Endodermal cell (in vitro differentiated cells): ENCODE measurements around the gene GABRB3. TPM values are rescaled to one million over a fixed set of nuclear protein-coding genes. Genes with fewer than 3 reads are reported as not detected.

Source experiments
- DNase-seq: peaks from one replicate; pipeline ENCODE4 v3.0.0-alpha.2; 2017
- H3K27ac ChIP-seq: 2 replicates; pipeline ENCODE4 v1.5.1; 2013; ENCODE audit warnings: mild to moderate bottlenecking, low read depth, low read length, moderate library complexity
- H3K27me3 ChIP-seq: 2 replicates; pipeline ENCODE4 v1.6.1; 2013; ENCODE audit warnings: mild to moderate bottlenecking, low read length, moderate library complexity; ENCODE audit not compliant: insufficient read depth, control insufficient read depth, poor library complexity, severe bottlenecking
- H3K36me3 ChIP-seq: 2 replicates; pipeline ENCODE4 v1.7.0; 2013; ENCODE audit warnings: mild to moderate bottlenecking, low read length, moderate library complexity; ENCODE audit not compliant: control insufficient read depth, insufficient read depth
- H3K4me1 ChIP-seq: one replicate; pipeline ENCODE4 v1.7.0; 2013; ENCODE audit warnings: low read length; ENCODE audit not compliant: control insufficient read depth, insufficient read depth
- H3K4me3 ChIP-seq: 2 replicates; pipeline ENCODE4 v1.5.1; 2013; ENCODE audit warnings: mild to moderate bottlenecking, low read length, moderate library complexity
- H3K9ac ChIP-seq: 2 replicates; pipeline ENCODE4 v1.6.1; 2013; ENCODE audit warnings: mild to moderate bottlenecking, low read length, moderate library complexity; ENCODE audit not compliant: poor library complexity, severe bottlenecking; ENCODE audit errors: extremely low read depth
- H3K9me3 ChIP-seq: 2 replicates; pipeline ENCODE4 v1.6.1; 2013; ENCODE audit warnings: mild to moderate bottlenecking, low read length, moderate library complexity; ENCODE audit not compliant: control insufficient read depth
- H3K27ac Mint-ChIP-seq: 2 replicates; pipeline ENCODE4 v1.8.0; 2020; ENCODE audit warnings: mixed read lengths
- H3K27me3 Mint-ChIP-seq: 2 replicates; pipeline ENCODE4 v1.8.0; 2021; ENCODE audit warnings: mild to moderate bottlenecking, mixed read lengths; ENCODE audit not compliant: insufficient read depth
- H3K36me3 Mint-ChIP-seq: 2 replicates; pipeline ENCODE4 v1.8.0; 2020; ENCODE audit warnings: low read depth, mixed read lengths
- H3K4me1 Mint-ChIP-seq: 2 replicates; pipeline ENCODE4 v1.8.0; 2020; ENCODE audit warnings: mixed read lengths
- H3K4me3 Mint-ChIP-seq: 2 replicates; pipeline ENCODE4 v1.8.0; 2020; ENCODE audit warnings: mild to moderate bottlenecking, moderate library complexity, mixed read lengths
- H3K9me3 Mint-ChIP-seq: 2 replicates; pipeline ENCODE4 v1.8.0; 2020; ENCODE audit warnings: mild to moderate bottlenecking, mixed read lengths
- WGBS, 2 experiments: methylation state at CpG; one replicate each; pipeline versions ENCODE4 v1.1.5 to v1.1.7; 2013; ENCODE audit warnings: missing lambda C conversion rate in 2 of 2, mixed read lengths in 1 of 2; ENCODE audit not compliant: insufficient coverage in 1 of 2, insufficient read length in 1 of 2; 5-methylcytosine and 5-hydroxymethylcytosine counted together
- long read RNA-seq, 4 experiments: library from polyadenylated mRNA in 2 of 4; library from RNA in 1 of 4; library from capped mRNA in 1 of 4; stranded (forward) in 3 of 4; unstranded in 1 of 4; transcript quantifications; one replicate each; pipeline ENCODE4 v2.0.0, GENCODE V29; 2020 to 2021; ENCODE audit warnings: inconsistent platforms in 1 of 4
- polyA plus RNA-seq, 2 experiments: library from polyadenylated mRNA; stranded (reverse); fragments of 50-300 nt; gene quantifications; one replicate each; pipeline ENCODE4 v1.2.3, GENCODE V29; 2013
- total RNA-seq, 2 donors: library from RNA; stranded (reverse); fragmentation: NEBNext Ultra II Directional in 1 of 2; extraction: Animal tissue kit (Norgen Biotek cat#: 25700) in 1 of 2; gene quantifications; 2 replicates in 1 of 2; 3 replicates in 1 of 2; pipeline ENCODE4 v1.2.1, GENCODE V29; 2021
- TF ChIP-seq, protein P1 (sequence below): fragments of 200-600 bp; sonication (generic); conservative IDR thresholded peaks from 2 replicates; pipeline ENCODE4 v1.5.0; 2021; ENCODE audit warnings: antibody characterized with exemption, mild to moderate bottlenecking

GABRB3 gene
- total RNA-seq = 100 to 1,000 TPM in 1 of 2 donors, 10 to 100 TPM in 1; 81.8 to 122 TPM
- polyA plus RNA-seq (2013, experiment 1 of 2) = 30.2 TPM
- 30.3 TPM for polyA plus RNA-seq (2013, experiment 2 of 2)
- long read RNA-seq, experiment 1, full-length matches to known transcripts = 5 of 24 reads
- long read RNA-seq, experiment 1, partial matches to known transcripts = 1 of 24 reads
- long read RNA-seq, experiment 1, other reads (novel, unspliced or antisense) = 18 of 24 reads
- long read RNA-seq, experiment 2, full-length matches to known transcripts = 100 of 152 reads
- long read RNA-seq, experiment 2, partial matches to known transcripts = 8 of 152 reads
- long read RNA-seq, experiment 2, other reads (novel, unspliced or antisense) = 44 of 152 reads
- long read RNA-seq, experiment 3, full-length matches to known transcripts = 88 of 113 reads
- long read RNA-seq, experiment 3, partial matches to known transcripts = 4 of 113 reads
- long read RNA-seq, experiment 3, other reads (novel, unspliced or antisense) = 21 of 113 reads
- long read RNA-seq, experiment 4, full-length matches to known transcripts = 1 of 1 reads
- long read RNA-seq, experiment 4, partial matches to known transcripts = 0 of 1 reads
- long read RNA-seq, experiment 4, other reads (novel, unspliced or antisense) = 0 of 1 reads

DNA sequence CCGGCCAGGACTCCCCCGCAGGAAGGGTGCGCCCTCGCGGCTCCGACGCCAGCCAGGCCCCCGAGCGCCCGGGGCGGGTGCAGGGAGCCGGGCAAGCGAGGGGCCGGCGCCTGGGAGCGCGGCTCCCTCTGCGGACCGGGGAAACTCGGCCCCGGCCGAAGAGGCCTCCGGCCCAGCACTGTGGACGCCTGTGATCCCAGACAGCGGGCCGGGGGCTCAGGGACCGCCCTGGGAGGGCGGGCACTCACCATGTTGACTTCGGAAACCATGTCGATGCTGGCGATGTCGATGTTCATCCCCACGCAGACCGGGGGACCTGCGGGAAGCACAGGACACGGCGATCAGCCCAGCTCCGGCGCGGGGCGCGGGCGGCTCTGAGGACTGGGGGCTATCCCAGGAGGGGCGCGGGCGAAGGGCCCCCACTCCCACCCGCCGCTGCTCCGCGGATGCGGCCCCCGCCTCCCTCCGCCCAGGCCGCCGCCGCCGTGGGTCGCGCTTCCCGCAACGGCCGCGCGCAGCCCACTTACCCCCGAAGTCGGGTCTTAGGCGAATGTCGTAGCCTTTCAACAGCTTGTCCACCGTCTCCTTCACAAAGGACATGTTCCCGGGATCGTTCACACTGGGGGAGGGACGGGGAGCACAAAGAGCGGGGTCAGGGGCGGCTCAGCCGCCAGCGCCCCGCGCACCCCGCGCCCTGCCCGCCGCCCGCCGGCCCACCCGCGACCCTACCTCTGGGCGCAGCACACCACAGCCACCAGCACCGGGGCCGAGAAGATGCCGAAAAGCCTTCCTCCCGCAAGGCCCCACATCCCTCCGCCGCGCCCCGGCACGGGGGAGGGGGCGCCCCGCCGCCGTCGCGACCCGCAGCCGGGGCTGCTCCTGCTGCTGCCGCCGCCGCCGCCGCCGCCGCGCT lies at the start of gene GABRB3:
TSS of gene GABRB3 (minus strand) at position 913 of the 913 bp plus-strand sequence.
- Histone ChIP-seq H3K9me3 (no peaks in the 10 kb centered on the region), H3K27ac (no peak within 1 kb of the TSS), H3K27me3 (no peaks in the 10 kb centered on the region), H3K4me3 (peak within 1 kb of the TSS; percentile 91), H3K4me1 (peaks cover 13% of the 10 kb centered on the region), H3K9ac (peak within 1 kb of the TSS; percentile 59), H3K36me3 (peaks cover 13% of the 10 kb centered on the region)
- Mint-ChIP-seq H3K4me1 (peaks cover 36% of the 10 kb centered on the region), H3K27me3 (no peaks in the 10 kb centered on the region), H3K27ac (peak within 1 kb of the TSS; percentile 87), H3K4me3 (peak within 1 kb of the TSS; percentile 81), H3K9me3 (no peaks in the 10 kb centered on the region), H3K36me3 (no peaks in the 10 kb centered on the region)
- TF ChIP-seq, protein P1, sequence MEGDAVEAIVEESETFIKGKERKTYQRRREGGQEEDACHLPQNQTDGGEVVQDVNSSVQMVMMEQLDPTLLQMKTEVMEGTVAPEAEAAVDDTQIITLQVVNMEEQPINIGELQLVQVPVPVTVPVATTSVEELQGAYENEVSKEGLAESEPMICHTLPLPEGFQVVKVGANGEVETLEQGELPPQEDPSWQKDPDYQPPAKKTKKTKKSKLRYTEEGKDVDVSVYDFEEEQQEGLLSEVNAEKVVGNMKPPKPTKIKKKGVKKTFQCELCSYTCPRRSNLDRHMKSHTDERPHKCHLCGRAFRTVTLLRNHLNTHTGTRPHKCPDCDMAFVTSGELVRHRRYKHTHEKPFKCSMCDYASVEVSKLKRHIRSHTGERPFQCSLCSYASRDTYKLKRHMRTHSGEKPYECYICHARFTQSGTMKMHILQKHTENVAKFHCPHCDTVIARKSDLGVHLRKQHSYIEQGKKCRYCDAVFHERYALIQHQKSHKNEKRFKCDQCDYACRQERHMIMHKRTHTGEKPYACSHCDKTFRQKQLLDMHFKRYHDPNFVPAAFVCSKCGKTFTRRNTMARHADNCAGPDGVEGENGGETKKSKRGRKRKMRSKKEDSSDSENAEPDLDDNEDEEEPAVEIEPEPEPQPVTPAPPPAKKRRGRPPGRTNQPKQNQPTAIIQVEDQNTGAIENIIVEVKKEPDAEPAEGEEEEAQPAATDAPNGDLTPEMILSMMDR = no peak
- DNase-seq = no peak
- WGBS, 2 experiments = 0% methylated on average over 35 to 104 of the region's 112 CpGs

GRCh38 chr15:26807517-26808427 lies 34.9 kb upstream of the GABRB3 start:
- no peak overlapping the region for H3K4me3 ChIP-seq
- Mint-ChIP-seq H3K27me3 (no peaks in the 10 kb centered on the region), H3K9me3 (peaks cover 38% of the 10 kb centered on the region), H3K36me3 (no peaks in the 10 kb centered on the region), H3K27ac (no peak overlapping the region), H3K4me3 (no peak overlapping the region), H3K4me1 (peaks cover 4% of the 10 kb centered on the region)
- H3K36me3 ChIP-seq = no peaks in the 10 kb centered on the region
- TF ChIP-seq, protein P1 = no peak
- no peak for DNase-seq
- peaks cover 5% of the 10 kb centered on the region for H3K9me3 ChIP-seq
- H3K27ac ChIP-seq = no peak overlapping the region
- no peaks in the 10 kb centered on the region for H3K27me3 ChIP-seq
- 80 to 81% methylated on average over 10 to 15 of the region's 15 CpGs for WGBS, 2 experiments
- H3K4me1 ChIP-seq = no peaks in the 10 kb centered on the region
- H3K9ac ChIP-seq = no peak overlapping the region
